ENCODE results near the gene KCTD7.
"Not testable (repeated sequence)": the region's sequence is repeated elsewhere in the genome, so short reads cannot be mapped to it uniquely, and the experiment has no call there.

GRCh38 chr7:66614596-66614995, 14.1 kb upstream of the KCTD7 start:
- TF ChIP-seq EZH2 (IDR thresholded peaks at IDR 0.05); CTCF (IDR thresholded peaks at IDR 0.05 in 2 of 3, conservative IDR thresholded peaks at IDR 0.05 in 1 of 3; ENCODE audit: borderline replicate concordance in 1 of 3, insufficient read depth in 1 of 3, low read depth in 2 of 3, low read length in 2 of 3); SIN3A (IDR thresholded peaks at IDR 0.05; ENCODE audit: low read depth); POLR2AphosphoS5 (IDR thresholded peaks at IDR 0.05; ENCODE audit: low read depth, low read length); POLR2A (IDR thresholded peaks at IDR 0.05; ENCODE audit: borderline replicate concordance, extremely low read depth, insufficient read depth, insufficient read length); RAD21 (IDR thresholded peaks at IDR 0.05; ENCODE audit: low read depth); CEBPB (IDR thresholded peaks at IDR 0.05; ENCODE audit: low read depth); REST (IDR thresholded peaks at IDR 0.05; ENCODE audit: low read depth); EZH2phosphoT487 (IDR thresholded peaks at IDR 0.05; ENCODE audit: borderline replicate concordance): not testable (repeated sequence)
